Measurements from ENCODE around the gene BAHD1.

DNA sequence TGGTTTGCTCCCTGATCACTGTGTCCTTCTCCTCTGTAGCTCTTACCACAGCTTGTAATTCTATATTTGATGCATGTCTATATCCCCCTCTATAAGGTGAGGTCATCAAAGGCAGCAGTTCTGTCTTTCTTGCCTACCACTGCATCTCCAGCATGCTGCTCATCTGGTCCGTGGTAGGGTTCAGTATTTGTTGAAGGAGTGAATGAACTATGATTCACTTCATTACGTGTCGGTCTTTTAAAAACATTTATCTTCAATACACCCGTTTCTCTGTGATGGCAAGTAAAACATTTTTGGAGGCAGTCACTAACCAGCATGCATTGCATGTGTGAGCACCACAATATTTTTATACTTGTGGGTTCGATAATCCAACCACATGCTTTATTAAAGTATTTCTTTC, 57.7 kb downstream of the BAHD1 start:
- TF ChIP-seq ZNF8 (CRISPR knock-in tag; IDR thresholded peaks at IDR 0.05): no peak
- TF ChIP-seq RARB (CRISPR knock-in tag; IDR thresholded peaks at IDR 0.05): no peak
- TF ChIP-seq ZFP3 (CRISPR knock-in tag; IDR thresholded peaks at IDR 0.05): no peak
- TF ChIP-seq OSR1 (CRISPR knock-in tag; IDR thresholded peaks at IDR 0.05): no peak
- no peak for TF ChIP-seq TCF4 (CRISPR knock-in tag; IDR thresholded peaks at IDR 0.05; ENCODE audit: borderline replicate concordance)
- no peak for TF ChIP-seq PPARA (CRISPR knock-in tag; IDR thresholded peaks at IDR 0.05; ENCODE audit: borderline replicate concordance)
- TF ChIP-seq, protein P1, sequence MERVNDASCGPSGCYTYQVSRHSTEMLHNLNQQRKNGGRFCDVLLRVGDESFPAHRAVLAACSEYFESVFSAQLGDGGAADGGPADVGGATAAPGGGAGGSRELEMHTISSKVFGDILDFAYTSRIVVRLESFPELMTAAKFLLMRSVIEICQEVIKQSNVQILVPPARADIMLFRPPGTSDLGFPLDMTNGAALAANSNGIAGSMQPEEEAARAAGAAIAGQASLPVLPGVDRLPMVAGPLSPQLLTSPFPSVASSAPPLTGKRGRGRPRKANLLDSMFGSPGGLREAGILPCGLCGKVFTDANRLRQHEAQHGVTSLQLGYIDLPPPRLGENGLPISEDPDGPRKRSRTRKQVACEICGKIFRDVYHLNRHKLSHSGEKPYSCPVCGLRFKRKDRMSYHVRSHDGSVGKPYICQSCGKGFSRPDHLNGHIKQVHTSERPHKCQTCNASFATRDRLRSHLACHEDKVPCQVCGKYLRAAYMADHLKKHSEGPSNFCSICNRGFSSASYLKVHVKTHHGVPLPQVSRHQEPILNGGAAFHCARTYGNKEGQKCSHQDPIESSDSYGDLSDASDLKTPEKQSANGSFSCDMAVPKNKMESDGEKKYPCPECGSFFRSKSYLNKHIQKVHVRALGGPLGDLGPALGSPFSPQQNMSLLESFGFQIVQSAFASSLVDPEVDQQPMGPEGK (CRISPR knock-in tag; IDR thresholded peaks at IDR 0.05; ENCODE audit: borderline replicate concordance): no peak
- TF ChIP-seq, protein P2, sequence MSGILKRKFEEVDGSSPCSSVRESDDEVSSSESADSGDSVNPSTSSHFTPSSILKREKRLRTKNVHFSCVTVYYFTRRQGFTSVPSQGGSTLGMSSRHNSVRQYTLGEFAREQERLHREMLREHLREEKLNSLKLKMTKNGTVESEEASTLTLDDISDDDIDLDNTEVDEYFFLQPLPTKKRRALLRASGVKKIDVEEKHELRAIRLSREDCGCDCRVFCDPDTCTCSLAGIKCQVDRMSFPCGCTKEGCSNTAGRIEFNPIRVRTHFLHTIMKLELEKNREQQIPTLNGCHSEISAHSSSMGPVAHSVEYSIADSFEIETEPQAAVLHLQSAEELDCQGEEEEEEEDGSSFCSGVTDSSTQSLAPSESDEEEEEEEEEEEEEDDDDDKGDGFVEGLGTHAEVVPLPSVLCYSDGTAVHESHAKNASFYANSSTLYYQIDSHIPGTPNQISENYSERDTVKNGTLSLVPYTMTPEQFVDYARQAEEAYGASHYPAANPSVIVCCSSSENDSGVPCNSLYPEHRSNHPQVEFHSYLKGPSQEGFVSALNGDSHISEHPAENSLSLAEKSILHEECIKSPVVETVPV (CRISPR knock-in tag; IDR thresholded peaks at IDR 0.05): no peak
- TF ChIP-seq, protein P3, sequence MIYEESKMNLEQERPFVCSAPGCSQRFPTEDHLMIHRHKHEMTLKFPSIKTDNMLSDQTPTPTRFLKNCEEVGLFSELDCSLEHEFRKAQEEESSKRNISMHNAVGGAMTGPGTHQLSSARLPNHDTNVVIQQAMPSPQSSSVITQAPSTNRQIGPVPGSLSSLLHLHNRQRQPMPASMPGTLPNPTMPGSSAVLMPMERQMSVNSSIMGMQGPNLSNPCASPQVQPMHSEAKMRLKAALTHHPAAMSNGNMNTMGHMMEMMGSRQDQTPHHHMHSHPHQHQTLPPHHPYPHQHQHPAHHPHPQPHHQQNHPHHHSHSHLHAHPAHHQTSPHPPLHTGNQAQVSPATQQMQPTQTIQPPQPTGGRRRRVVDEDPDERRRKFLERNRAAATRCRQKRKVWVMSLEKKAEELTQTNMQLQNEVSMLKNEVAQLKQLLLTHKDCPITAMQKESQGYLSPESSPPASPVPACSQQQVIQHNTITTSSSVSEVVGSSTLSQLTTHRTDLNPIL (CRISPR knock-in tag; IDR thresholded peaks at IDR 0.05; ENCODE audit: low read depth): no peak
- no peak for TF ChIP-seq ZFP30 (CRISPR knock-in tag; IDR thresholded peaks at IDR 0.05)
- TF ChIP-seq TOX (CRISPR knock-in tag; IDR thresholded peaks at IDR 0.05; ENCODE audit: borderline replicate concordance): no peak
- TF ChIP-seq ZNF565 (CRISPR knock-in tag; conservative IDR thresholded peaks at IDR 0.05; ENCODE audit: low read depth): no peak

All from SK-N-SH treated with all-trans-retinoic acid at 6 μM for 48 hours (cell line).